ENCODE data around the gene FILIP1. TPM values are rescaled to one million over a fixed set of nuclear protein-coding genes. Genes with fewer than 3 reads are reported as not detected.

Gene FILIP1
- total RNA-seq, 3 donors from 2014 or later (not counting 1 experiment from before 2014, with no cell fraction given) = not detected

- no peak for ATAC-seq
- Mint-ChIP-seq H3K27me3 (ENCODE audit: low read depth in 2 of 2) (no peaks in the 10 kb centered on the region), H3K4me3 (no peak overlapping the region), H3K36me3 (no peaks in the 10 kb centered on the region), H3K9me3 (no peaks in the 10 kb centered on the region), H3K4me1 (no peaks in the 10 kb centered on the region), H3K27ac (no peak overlapping the region)
- WGBS (ENCODE audit: insufficient coverage) = 88% methylated on average over 2 of the region's 2 CpGs
- intact Hi-C loops (cut with micrococcal nuclease) = loop anchor here (10.0 kb wide), 1 partner anchor 232 kb away; no protein-coding TSS in a partner anchor
- H3K36me3 ChIP-seq (ENCODE audit: control insufficient read depth, insufficient read depth, low read length) = no peaks in the 10 kb centered on the region
- TF ChIP-seq CTCF (IDR thresholded peaks at IDR 0.05) = no peak
- no peaks in the 10 kb centered on the region for H3K4me1 ChIP-seq (ENCODE audit: control insufficient read depth, insufficient read depth, low read length)
- no peaks in the 10 kb centered on the region for H3K9me3 ChIP-seq (ENCODE audit: control insufficient read depth, insufficient read depth, low read length)
- no peaks in the 10 kb centered on the region for H3K27me3 ChIP-seq (ENCODE audit: control insufficient read depth, insufficient read depth, low read length)
- H3K27ac ChIP-seq (ENCODE audit: low read length) = no peak overlapping the region
- DNase-seq = no peak
- no peak overlapping the region for H3K4me3 ChIP-seq (ENCODE audit: low read length)
Measured at GRCh38 chr6:75292555-75292954, 201.0 kb downstream of the FILIP1 start.

- Mint-ChIP-seq H3K27me3 (ENCODE audit: low read depth in 2 of 2) (no peaks in the 10 kb centered on the region), H3K36me3 (no peaks in the 10 kb centered on the region), H3K27ac (no peak overlapping the region), H3K9me3 (no peaks in the 10 kb centered on the region), H3K4me3 (no peak overlapping the region), H3K4me1 (peaks cover 3 to 4% of the 10 kb centered on the region in 2 donors)
- Histone ChIP-seq H3K4me3 (ENCODE audit: low read length) (no peak overlapping the region), H3K27ac (ENCODE audit: low read length) (no peak overlapping the region), H3K4me1 (ENCODE audit: control insufficient read depth, insufficient read depth, low read length) (no peaks in the 10 kb centered on the region), H3K36me3 (ENCODE audit: control insufficient read depth, insufficient read depth, low read length) (no peaks in the 10 kb centered on the region), H3K27me3 (ENCODE audit: control insufficient read depth, insufficient read depth, low read length) (no peaks in the 10 kb centered on the region), H3K9me3 (ENCODE audit: control insufficient read depth, insufficient read depth, low read length) (no peaks in the 10 kb centered on the region)
- intact Hi-C loops (cut with micrococcal nuclease) = loop anchor here (10.0 kb wide), 1 partner anchor 233 kb away; no protein-coding TSS in a partner anchor
- no peak for TF ChIP-seq CTCF (IDR thresholded peaks at IDR 0.05)
- no peak for DNase-seq
- ATAC-seq = no peak
- WGBS (ENCODE audit: insufficient coverage) = no CpG with 5 or more reads among the region's 1 CpG
Measured at GRCh38 chr6:75291744-75292143, 201.9 kb downstream of the FILIP1 start.

- no peak overlapping the region for H3K4me3 Mint-ChIP-seq
- Histone ChIP-seq H3K27ac (ENCODE audit: low read length) (no peak overlapping the region), H3K4me1 (ENCODE audit: control insufficient read depth, insufficient read depth, low read length) (no peaks in the 10 kb centered on the region), H3K9me3 (ENCODE audit: control insufficient read depth, insufficient read depth, low read length) (no peaks in the 10 kb centered on the region), H3K27me3 (ENCODE audit: control insufficient read depth, insufficient read depth, low read length) (no peaks in the 10 kb centered on the region), H3K4me3 (ENCODE audit: low read length) (no peak overlapping the region), H3K36me3 (ENCODE audit: control insufficient read depth, insufficient read depth, low read length) (no peaks in the 10 kb centered on the region)
- no peak for TF ChIP-seq CTCF (IDR thresholded peaks at IDR 0.05)
- no peaks in the 10 kb centered on the region for H3K9me3 Mint-ChIP-seq
- H3K4me1 Mint-ChIP-seq = peaks cover 8% of the 10 kb centered on the region in 2 donors
- H3K36me3 Mint-ChIP-seq = no peaks in the 10 kb centered on the region
- H3K27me3 Mint-ChIP-seq (ENCODE audit: low read depth in 2 of 2) = no peaks in the 10 kb centered on the region
- intact Hi-C loops (cut with micrococcal nuclease) = loop anchor here (10.0 kb wide), 1 partner anchor 233 kb away; no protein-coding TSS in a partner anchor
- DNase-seq (no peak), ATAC-seq (no peak)
- 77% methylated on average over 1 of the region's 2 CpGs for WGBS (ENCODE audit: insufficient coverage)
- no peak overlapping the region for H3K27ac Mint-ChIP-seq
Measured at GRCh38 chr6:75291331-75291730, 202.3 kb downstream of the FILIP1 start.
